HFFc6 (cell line): Measurements from ENCODE around the gene TTLL1. TPM values are rescaled to one million over a fixed set of nuclear protein-coding genes. Genes with fewer than 3 reads are reported as not detected.
"Not testable (repeated sequence)": the region's sequence is repeated elsewhere in the genome, so short reads cannot be mapped to it uniquely, and the experiment has no call there.

Experiments
- DNase-seq: peaks from one replicate; pipeline ENCODE4 v3.0.0-alpha.2; 2018
- H3K27ac Mint-ChIP-seq: 2 replicates; pipeline ENCODE4 v1.8.0; 2020; ENCODE audit warnings: mild to moderate bottlenecking, mixed read lengths
- H3K27me3 Mint-ChIP-seq: 2 replicates; pipeline ENCODE4 v1.8.0; 2021; ENCODE audit warnings: mild to moderate bottlenecking, moderate library complexity, mixed read lengths; ENCODE audit not compliant: insufficient read depth
- H3K36me3 Mint-ChIP-seq: 2 replicates; pipeline ENCODE4 v1.8.0; 2021; ENCODE audit warnings: low read depth, mixed read lengths
- H3K4me1 Mint-ChIP-seq: 2 replicates; pipeline ENCODE4 v1.8.0; 2020; ENCODE audit warnings: low read depth, mixed read lengths
- H3K4me3 Mint-ChIP-seq: 2 replicates; pipeline ENCODE4 v1.8.0; 2020; ENCODE audit warnings: mild to moderate bottlenecking, moderate library complexity, mixed read lengths
- H3K9me3 Mint-ChIP-seq: 2 replicates; pipeline ENCODE4 v1.8.0; 2020; ENCODE audit warnings: mild to moderate bottlenecking, mixed read lengths
- total RNA-seq, 6 experiments: library from RNA; stranded (reverse); fragmentation: NEBNext Ultra II Directional; extraction: Animal tissue kit (Norgen Biotek cat#: 25700); gene quantifications; 2 replicates in 1 of 6; 3 replicates in 5 of 6; pipeline ENCODE4 v1.2.3, GENCODE V29; 2021
- TF ChIP-seq, protein P1 (sequence below): fragments of 200-600 bp; sonication (generic); IDR thresholded peaks from 2 replicates; pipeline ENCODE4 v1.5.0; 2021; ENCODE audit warnings: antibody characterized with exemption, mild to moderate bottlenecking

The TTLL1 gene
- total RNA-seq, 6 experiments from 2014 or later: 5.7 to 7.7 (median 6.5) TPM

DNA sequence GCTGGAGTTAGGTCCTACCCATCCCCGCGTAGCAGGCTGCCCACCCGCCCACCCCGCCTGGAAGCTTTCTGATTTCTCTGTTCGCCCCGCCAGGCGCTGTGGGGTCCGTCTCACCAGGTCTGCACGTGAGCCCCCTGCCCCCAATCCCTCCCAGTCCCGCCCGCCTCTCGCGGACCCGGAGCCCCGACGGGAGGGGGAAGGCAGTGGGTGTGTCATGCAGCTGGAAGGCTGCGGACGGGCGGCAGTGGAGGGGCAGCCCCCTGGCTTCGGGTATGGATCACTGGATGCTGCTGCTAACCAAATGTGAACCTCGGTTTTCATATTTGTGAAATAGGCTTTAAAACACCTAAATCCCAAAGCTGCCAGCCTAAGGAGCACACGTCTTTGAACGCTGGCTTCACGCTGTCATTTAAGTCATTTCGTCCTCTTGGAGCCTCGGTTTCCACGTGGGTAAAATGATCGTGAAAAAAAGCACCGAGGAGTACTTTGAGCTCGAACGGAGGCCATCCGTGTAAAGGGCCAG, 20.8 kb upstream of the TTLL1 start:
- Mint-ChIP-seq H3K27ac (no peak overlapping the region), H3K36me3 (no peaks in the 10 kb centered on the region), H3K4me1 (no peaks in the 10 kb centered on the region), H3K9me3 (no peaks in the 10 kb centered on the region), H3K4me3 (peak overlapping the region; percentile 76), H3K27me3 (peaks cover 32% of the 10 kb centered on the region)
- DNase-seq: no peak
- TF ChIP-seq, protein P1, sequence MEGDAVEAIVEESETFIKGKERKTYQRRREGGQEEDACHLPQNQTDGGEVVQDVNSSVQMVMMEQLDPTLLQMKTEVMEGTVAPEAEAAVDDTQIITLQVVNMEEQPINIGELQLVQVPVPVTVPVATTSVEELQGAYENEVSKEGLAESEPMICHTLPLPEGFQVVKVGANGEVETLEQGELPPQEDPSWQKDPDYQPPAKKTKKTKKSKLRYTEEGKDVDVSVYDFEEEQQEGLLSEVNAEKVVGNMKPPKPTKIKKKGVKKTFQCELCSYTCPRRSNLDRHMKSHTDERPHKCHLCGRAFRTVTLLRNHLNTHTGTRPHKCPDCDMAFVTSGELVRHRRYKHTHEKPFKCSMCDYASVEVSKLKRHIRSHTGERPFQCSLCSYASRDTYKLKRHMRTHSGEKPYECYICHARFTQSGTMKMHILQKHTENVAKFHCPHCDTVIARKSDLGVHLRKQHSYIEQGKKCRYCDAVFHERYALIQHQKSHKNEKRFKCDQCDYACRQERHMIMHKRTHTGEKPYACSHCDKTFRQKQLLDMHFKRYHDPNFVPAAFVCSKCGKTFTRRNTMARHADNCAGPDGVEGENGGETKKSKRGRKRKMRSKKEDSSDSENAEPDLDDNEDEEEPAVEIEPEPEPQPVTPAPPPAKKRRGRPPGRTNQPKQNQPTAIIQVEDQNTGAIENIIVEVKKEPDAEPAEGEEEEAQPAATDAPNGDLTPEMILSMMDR: no peak

DNA sequence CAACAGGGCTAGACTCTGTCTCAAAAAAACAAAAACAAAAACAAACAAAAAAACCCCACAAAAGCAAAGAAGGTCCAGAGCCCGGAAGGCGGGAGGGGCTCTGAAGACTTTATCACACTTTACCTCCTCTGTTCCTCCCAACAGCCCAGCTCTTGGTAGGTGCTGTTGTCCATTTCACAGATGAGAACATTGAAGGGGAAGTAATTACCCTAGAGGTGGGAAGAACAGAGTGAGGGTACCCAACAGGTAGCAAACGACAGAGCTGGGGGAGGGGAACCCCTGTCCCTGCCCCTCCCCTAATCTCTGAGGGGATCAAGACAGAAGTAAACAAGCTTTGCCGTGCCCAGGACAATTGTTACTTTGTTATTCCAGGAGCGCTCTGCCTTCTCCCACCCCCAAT, 20.3 kb upstream of the TTLL1 start:
- TF ChIP-seq, protein P1: no peak
- peaks cover 32% of the 10 kb centered on the region for H3K27me3 Mint-ChIP-seq
- no peaks in the 10 kb centered on the region for H3K9me3 Mint-ChIP-seq
- DNase-seq: no peak
- H3K4me3 Mint-ChIP-seq: no peak overlapping the region
- H3K36me3 Mint-ChIP-seq: no peaks in the 10 kb centered on the region
- H3K27ac Mint-ChIP-seq: no peak overlapping the region
- H3K4me1 Mint-ChIP-seq: no peaks in the 10 kb centered on the region

DNA sequence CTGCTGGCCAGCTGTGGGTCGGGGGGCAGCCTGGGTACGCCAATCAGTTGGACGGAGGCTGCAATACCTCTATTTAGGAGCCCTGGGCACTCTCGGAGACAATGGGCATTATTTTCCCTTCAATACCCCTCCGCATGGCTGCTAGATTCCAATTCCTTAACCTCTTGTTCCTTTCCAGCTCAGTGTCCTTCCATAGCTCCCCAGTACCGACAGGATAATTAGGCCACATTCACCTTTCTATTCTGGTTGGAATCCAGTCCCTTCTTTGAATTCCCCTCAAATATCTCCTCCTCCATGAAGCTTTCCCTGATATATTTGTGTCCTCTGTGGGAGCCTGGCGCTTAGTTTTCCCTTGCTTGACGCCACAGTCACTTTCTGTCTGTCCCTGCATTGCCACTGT, 17.1 kb upstream of the TTLL1 start:
- Mint-ChIP-seq H3K4me1 (no peaks in the 10 kb centered on the region), H3K9me3 (no peaks in the 10 kb centered on the region), H3K27ac (no peak overlapping the region), H3K4me3 (no peak overlapping the region), H3K36me3 (no peaks in the 10 kb centered on the region), H3K27me3 (peaks cover 12% of the 10 kb centered on the region)
- no peak for DNase-seq
- TF ChIP-seq, protein P1: no peak

DNA sequence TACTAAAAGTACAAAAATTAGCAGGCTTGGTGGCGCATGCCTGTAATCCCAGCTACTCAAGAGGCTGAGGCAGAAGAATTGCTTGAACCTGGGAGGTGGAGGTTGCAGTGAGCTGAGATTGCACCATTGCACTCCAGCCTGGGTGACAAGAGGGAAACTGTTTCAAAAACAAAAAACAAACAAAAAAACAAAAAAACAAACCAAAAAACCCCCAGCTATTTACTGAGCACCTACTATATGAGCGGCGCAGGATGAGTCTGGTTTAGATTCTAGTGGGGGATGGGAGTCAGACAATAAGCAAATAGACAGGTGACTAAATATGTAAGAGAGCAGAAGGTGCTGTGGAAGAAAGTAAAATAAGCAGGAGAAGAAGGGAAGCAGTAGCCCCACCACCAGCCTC, 15.8 kb upstream of the TTLL1 start:
- H3K4me3 Mint-ChIP-seq: not testable (repeated sequence)

DNA sequence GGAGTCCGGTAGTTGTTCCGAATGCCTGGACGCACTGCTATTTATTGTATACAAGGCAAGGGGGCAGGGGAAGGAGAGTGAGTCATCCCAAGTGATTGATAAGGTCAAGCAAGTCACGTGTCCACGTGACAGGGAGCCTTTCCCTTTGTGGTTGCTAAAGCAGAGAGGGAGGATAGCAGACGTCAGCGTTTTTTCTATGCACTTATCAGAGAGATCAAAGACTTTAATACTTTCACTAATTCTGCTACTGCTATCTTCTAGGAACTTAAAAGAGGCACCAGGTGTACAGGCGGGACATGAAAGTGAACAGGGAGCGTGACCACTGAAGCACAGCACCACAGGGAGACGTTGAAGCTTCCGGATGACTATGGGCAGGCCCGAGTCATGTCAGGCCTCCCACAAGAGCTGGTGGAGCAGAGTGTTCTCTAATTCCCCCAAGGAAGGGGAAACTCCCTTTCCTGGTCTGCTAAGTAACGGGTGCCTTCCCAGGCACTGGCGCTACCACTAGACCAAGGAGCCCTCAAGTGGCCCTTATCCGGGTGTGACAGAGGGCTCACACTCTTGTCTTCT, 14.9 kb upstream of the TTLL1 start:
- not testable (repeated sequence) for H3K4me1 Mint-ChIP-seq

More for the DNA sequence above, 15.8 kb upstream of the TTLL1 start:
- DNase-seq, H3K27me3 Mint-ChIP-seq, H3K4me1 Mint-ChIP-seq, H3K36me3 Mint-ChIP-seq, H3K27ac Mint-ChIP-seq, H3K9me3 Mint-ChIP-seq: not testable (repeated sequence)

DNA sequence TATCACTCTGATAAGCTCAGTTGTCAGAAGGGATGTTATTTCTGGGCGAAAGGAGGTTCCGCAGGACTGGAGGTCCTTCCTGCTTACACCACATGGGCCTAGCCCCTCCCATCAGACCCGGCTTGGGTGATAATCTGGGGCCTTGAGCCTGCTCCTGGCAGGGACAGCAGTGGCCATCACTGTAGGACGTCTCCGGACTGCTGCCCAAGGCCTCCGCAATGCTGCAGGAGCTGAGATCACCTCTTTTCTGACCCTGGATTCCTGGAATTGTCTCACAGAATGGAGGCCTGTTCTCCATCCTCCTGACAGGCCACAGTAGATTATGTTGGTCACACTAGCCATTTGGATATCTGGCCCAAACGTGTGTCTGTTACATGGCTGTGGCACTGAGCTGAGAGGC, 12.1 kb upstream of the TTLL1 start:
- H3K4me3 Mint-ChIP-seq: no peak overlapping the region
- H3K27me3 Mint-ChIP-seq: no peaks in the 10 kb centered on the region; the same call in 1 of the 2 replicates
- peaks cover 8% of the 10 kb centered on the region for H3K9me3 Mint-ChIP-seq
- H3K36me3 Mint-ChIP-seq: peaks cover 7% of the 10 kb centered on the region
- DNase-seq: no peak
- TF ChIP-seq, protein P1: no peak
- H3K4me1 Mint-ChIP-seq: peaks cover 6% of the 10 kb centered on the region; the same call in 1 of the 2 replicates
- H3K27ac Mint-ChIP-seq: no peak overlapping the region

More for the DNA sequence above, 14.9 kb upstream of the TTLL1 start:
- H3K4me3 Mint-ChIP-seq, H3K27me3 Mint-ChIP-seq, DNase-seq, H3K36me3 Mint-ChIP-seq, H3K27ac Mint-ChIP-seq, H3K9me3 Mint-ChIP-seq: not testable (repeated sequence)
